H1 (cell line): Measurements from ENCODE around the gene FMNL2. TPM values are rescaled to one million over a fixed set of nuclear protein-coding genes. Genes with fewer than 3 reads are reported as not detected.

Experiments
- CTCF ChIA-PET: fragments of 300-600 bp; sonication (Branson Sonifier 250); formaldehyde crosslinking; loops from one replicate; lab custom pipeline; 2021; ENCODE audit not compliant: partially characterized antibody; lab: Charles Lee
- POLR2A ChIA-PET: fragments of 300-600 bp; sonication (Branson Sonifier 250); formaldehyde crosslinking; loops from one replicate; lab custom pipeline; 2021; ENCODE audit warnings: inconsistent platforms; ENCODE audit not compliant: partially characterized antibody; lab: Charles Lee
- DNase-seq, 2 experiments: peaks; one replicate each; pipeline versions ENCODE4 v3.0.0 to v3.0.0-alpha.2; 2010 to 2022; ENCODE audit warnings: low spot score in 2 of 2, low read depth in 1 of 2, mixed read lengths in 1 of 2
- FAIRE-seq: peaks from 2 replicates; lab custom pipeline; 2011; peaks lifted over from hg19 to GRCh38; lab: Jason Lieb, UNC
- H2AFZ ChIP-seq: 2 replicates; pipeline ENCODE4 v1.8.1; 2012; ENCODE audit warnings: low read length, inconsistent platforms
- H2AK5ac ChIP-seq: 2 replicates; pipeline ENCODE4 v1.6.1; 2013; ENCODE audit warnings: low read depth, low read length
- H2BK120ac ChIP-seq: replicated peaks from 2 replicates; pipeline ENCODE3; 2013; ENCODE audit warnings: low read depth, low read length, inconsistent platforms
- H2BK12ac ChIP-seq: 2 replicates; pipeline ENCODE4 v1.6.1; 2013; ENCODE audit warnings: low read depth, low read length
- H2BK15ac ChIP-seq: 2 replicates; pipeline ENCODE4 v1.6.1; 2013; ENCODE audit warnings: low read length
- H2BK20ac ChIP-seq: 2 replicates; pipeline ENCODE4 v1.6.1; 2013; ENCODE audit warnings: low read length
- H2BK5ac ChIP-seq: 2 replicates; pipeline ENCODE4 v1.6.1; 2013; ENCODE audit warnings: low read depth, low read length
- H3K14ac ChIP-seq: 2 replicates; pipeline ENCODE4 v1.6.1; 2013; ENCODE audit warnings: inconsistent platforms; ENCODE audit not compliant: insufficient read length
- H3K18ac ChIP-seq: 2 replicates; pipeline ENCODE4 v1.6.1; 2013; ENCODE audit warnings: low read length; ENCODE audit errors: extremely low read depth
- H3K23ac ChIP-seq: 2 replicates; pipeline ENCODE4 v1.6.1; 2013; ENCODE audit warnings: inconsistent platforms; ENCODE audit not compliant: insufficient read length
- H3K23me2 ChIP-seq: 2 replicates; pipeline ENCODE4 v1.6.1; 2013; ENCODE audit warnings: low read depth, low read length
- H3K27ac ChIP-seq: 2 replicates; pipeline ENCODE4 v1.6.1; 2011; ENCODE audit warnings: low read depth, low read length, inconsistent platforms
- H3K27me3 ChIP-seq, 4 experiments: replicated peaks in 1 of 4; 1 replicate in 1 of 4; 2 replicates in 3 of 4; pipeline versions ENCODE4 v1.6.1 to v1.8.1; 2011 to 2013; ENCODE audit warnings: low read length in 3 of 4, mild to moderate bottlenecking in 3 of 4, inconsistent platforms in 2 of 4, mixed read lengths in 2 of 4, moderate library complexity in 1 of 4; ENCODE audit not compliant: control insufficient read depth in 3 of 4, insufficient read depth in 3 of 4; ENCODE audit errors: extremely low read depth in 1 of 4
- H3K36me3 ChIP-seq, 4 experiments: 2 replicates each; pipeline versions ENCODE4 v1.6.1 to v1.8.1; 2011 to 2013; ENCODE audit warnings: mild to moderate bottlenecking in 4 of 4, low read length in 3 of 4, moderate library complexity in 2 of 4, control low read depth in 1 of 4, inconsistent platforms in 1 of 4; ENCODE audit not compliant: insufficient read depth in 4 of 4, control insufficient read depth in 2 of 4
- H3K4ac ChIP-seq: replicated peaks from 2 replicates; pipeline ENCODE3; 2013; ENCODE audit warnings: low read length, low read depth, mixed read lengths, inconsistent platforms; ENCODE audit not compliant: insufficient read length
- H3K4me1 ChIP-seq, 4 experiments: replicated peaks in 1 of 4; 1 replicate in 1 of 4; 2 replicates in 3 of 4; pipeline versions ENCODE4 v1.6.1 to v1.8.1; 2011 to 2013; ENCODE audit warnings: low read length in 3 of 4, inconsistent platforms in 2 of 4, mixed read lengths in 1 of 4; ENCODE audit not compliant: insufficient read depth in 4 of 4, control insufficient read depth in 3 of 4
- H3K4me2 ChIP-seq, 2 experiments: 2 replicates each; pipeline versions ENCODE4 v1.6.1 to v1.8.1; 2011 to 2013; ENCODE audit warnings: low read depth in 2 of 2, low read length in 2 of 2, control low read depth in 1 of 2, inconsistent platforms in 1 of 2, mild to moderate bottlenecking in 1 of 2; ENCODE audit not compliant: insufficient read depth in 1 of 2
- H3K4me3 ChIP-seq, 4 experiments: fragments of 200-600, 300-600 bp in 1 of 4; sonication (generic), shearing (Covaris generic), sonication (Bioruptor Twin) in 1 of 4; 2 replicates each; pipeline versions ENCODE4 v1.5.1 to v1.8.1; 2011 to 2016; ENCODE audit warnings: low read length in 4 of 4, low read depth in 3 of 4, control low read depth in 2 of 4, inconsistent platforms in 2 of 4, mild to moderate bottlenecking in 2 of 4, mixed read lengths in 1 of 4, moderate library complexity in 1 of 4; ENCODE audit not compliant: insufficient read depth in 2 of 4; ENCODE audit errors: extremely low read depth in 1 of 4
- H3K56ac ChIP-seq: replicated peaks from 2 replicates; pipeline ENCODE3; 2013; ENCODE audit warnings: low read depth, mild to moderate bottlenecking, mixed read lengths, low read length, inconsistent platforms; ENCODE audit not compliant: insufficient read length
- H3K79me1 ChIP-seq: 2 replicates; pipeline ENCODE4 v1.6.1; 2013; ENCODE audit warnings: low read depth, low read length, control low read depth
- H3K79me2 ChIP-seq, 2 experiments: 2 replicates each; pipeline versions ENCODE4 v1.6.1 to v1.8.1; 2012 to 2013; ENCODE audit warnings: low read length in 2 of 2, mild to moderate bottlenecking in 2 of 2, inconsistent platforms in 1 of 2; ENCODE audit not compliant: insufficient read depth in 2 of 2, control insufficient read depth in 1 of 2
- H3K9ac ChIP-seq, 4 experiments: replicated peaks in 1 of 4; 1 replicate in 1 of 4; 2 replicates in 3 of 4; pipeline versions ENCODE4 v1.6.1 to v1.8.1; 2011 to 2013; ENCODE audit warnings: low read depth in 3 of 4, low read length in 3 of 4, control low read depth in 2 of 4, mild to moderate bottlenecking in 2 of 4, moderate library complexity in 2 of 4, inconsistent platforms in 1 of 4; ENCODE audit errors: extremely low read depth in 1 of 4
- H3K9me3 ChIP-seq, 2 experiments: 2 replicates each; pipeline versions ENCODE4 v1.6.1 to v1.8.1; 2012 to 2013; ENCODE audit warnings: mild to moderate bottlenecking in 2 of 2, moderate library complexity in 2 of 2, control low read depth in 1 of 2, inconsistent platforms in 1 of 2, low read depth in 1 of 2, low read length in 1 of 2, mixed read lengths in 1 of 2; ENCODE audit not compliant: insufficient read depth in 2 of 2
- H4K20me1 ChIP-seq, 2 experiments: replicated peaks in 1 of 2; 2 replicates each; pipeline versions ENCODE3 to v1.8.1; 2011 to 2013; ENCODE audit warnings: inconsistent platforms in 2 of 2, low read length in 2 of 2, mild to moderate bottlenecking in 1 of 2; ENCODE audit not compliant: insufficient read depth in 2 of 2, control insufficient read depth in 1 of 2
- H4K5ac ChIP-seq: 2 replicates; pipeline ENCODE4 v1.6.1; 2013; ENCODE audit warnings: low read length, low read depth, mixed read lengths, inconsistent platforms; ENCODE audit not compliant: insufficient read length
- H4K8ac ChIP-seq: 2 replicates; pipeline ENCODE4 v1.8.0; 2013; ENCODE audit warnings: mild to moderate bottlenecking, moderate library complexity, low read length, inconsistent platforms; ENCODE audit not compliant: insufficient read depth; ENCODE audit errors: extremely low read depth
- H4K91ac ChIP-seq: replicated peaks from 2 replicates; pipeline ENCODE3; 2013; ENCODE audit warnings: low read length, mixed read lengths, inconsistent platforms; ENCODE audit not compliant: insufficient read length
- KDM5A ChIP-seq: fragments of 200-600 bp; IDR thresholded peaks from 2 replicates; pipeline ENCODE4 v1.7.1; 2012; ENCODE audit warnings: mild to moderate bottlenecking, low read length, inconsistent platforms, mixed read lengths
- SP2 ChIP-seq: IDR thresholded peaks from 2 replicates; pipeline ENCODE4 v1.6.1; 2012; ENCODE audit warnings: mild to moderate bottlenecking, low read length, inconsistent platforms
- WGBS, 2 experiments: shearing (Covaris generic) in 1 of 2; methylation state at CpG; one replicate each; pipeline versions ENCODE4 v1.1.6 to v1.1.7; 2013 to 2015; ENCODE audit warnings: low lambda C conversion rate in 2 of 2, mixed read lengths in 2 of 2, inconsistent platforms in 1 of 2, low coverage in 1 of 2, missing lambda C conversion rate in 1 of 2; ENCODE audit not compliant: insufficient replicate concordance in 2 of 2, insufficient coverage in 1 of 2, insufficient read length in 1 of 2; ENCODE audit errors: extremely low coverage in 1 of 2, missing lambda C conversion rate in 1 of 2; 5-methylcytosine and 5-hydroxymethylcytosine counted together
- polyA plus RNA-seq, 7 experiments: library from polyadenylated mRNA; depleted of rRNA in 3 of 7; stranded (reverse) in 5 of 7; unstranded in 2 of 7; fragments of >200 nt in 5 of 7; fragments of 200-250 nt in 2 of 7; gene quantifications; 1 replicate in 5 of 7; 2 replicates in 1 of 7; 4 replicates in 1 of 7; pipeline versions ENCODE4 v1.2.1 to v1.2.3, GENCODE V29; 2011 to 2013; ENCODE audit warnings: missing spikeins in 2 of 7, mixed read lengths in 2 of 7
- total RNA-seq: library from RNA; stranded (reverse); fragmentation: NEBNext Ultra II Directional; extraction: Animal tissue kit (Norgen Biotek cat#: 25700); gene quantifications from 2 replicates; pipeline ENCODE4 v1.2.1, GENCODE V29; 2021

Gene FMNL2
- total and polyA plus RNA-seq, 2 of the 8 experiments (the other 6 are each of a cell fraction or from before 2014, with no cell fraction given): 15.5 to 45.1 TPM

- FAIRE-seq (no peak), DNase-seq (no peak)
- Histone ChIP-seq H2BK5ac (no peak overlapping the region), H2AK5ac (no peak overlapping the region), H3K79me2 (0 out of 4 replicates have a peak, but pooled peaks cover 0 to 4% of the 10 kb centered on the region in 2 experiments), H3K36me3 (no peaks in the 10 kb centered on the region), H2BK12ac (no peak overlapping the region), H3K9me3 (no peaks in the 10 kb centered on the region), H4K91ac (no peak overlapping the region), H3K4me3 (no peak overlapping the region), H2BK15ac (no peak overlapping the region), H3K4me2 (no peak overlapping the region), H3K4me1 (peaks cover 0 to 6% (median 3%) of the 10 kb centered on the region in 4 experiments; a peak in 4 of 7 replicates), H3K79me1 (no peaks in the 10 kb centered on the region; the same call in 1 of the 2 replicates), H3K4ac (no peak overlapping the region), H4K5ac (no peak overlapping the region), H4K20me1 (no peaks in the 10 kb centered on the region), H3K9ac (no peak overlapping the region), H3K14ac (no peak overlapping the region), H3K23me2 (no peaks in the 10 kb centered on the region), H4K8ac (no peak overlapping the region), H2AFZ (no peak overlapping the region), H3K18ac (no peak overlapping the region), H3K56ac (no peak overlapping the region), H3K23ac (peak overlapping the region; percentile 57), H3K27me3 (no peaks in the 10 kb centered on the region), H2BK120ac (no peak overlapping the region), H2BK20ac (no peak overlapping the region), H3K27ac (no peak overlapping the region)
- 90% methylated on average over 4 of the region's 4 CpGs; no CpG with 5 or more reads in 1 of the 2 experiments for WGBS, 2 experiments
- CTCF ChIA-PET: interaction anchor here (0.6 to 1.3 kb wide), 3 partner anchors 63 to 548 kb away, joined by 3 to 4 read pairs (median 4); no protein-coding TSS in a partner anchor
- TF ChIP-seq KDM5A (no peak), SP2 (no peak)
- POLR2A ChIA-PET: no interaction called here
Observed at GRCh38 chr2:152573168-152573567, 238.2 kb downstream of the FMNL2 start.
